CD14-positive monocyte (primary cell): Measurements from ENCODE around the gene THAP7. TPM values are rescaled to one million over a fixed set of nuclear protein-coding genes. Genes with fewer than 3 reads are reported as not detected.

Experiments
- DNase-seq, 3 donors: peaks; one replicate each; pipeline ENCODE4 v3.0.0-alpha.2; 2011 to 2022
- H2AFZ ChIP-seq: 2 replicates; pipeline ENCODE4 v1.6.0; 2012; ENCODE audit warnings: mild to moderate bottlenecking, low read depth, low read length, inconsistent platforms; ENCODE audit not compliant: insufficient read depth, poor library complexity, severe bottlenecking
- H3K27ac ChIP-seq, 2 donors: 1 replicate in 1 of 2; 2 replicates in 1 of 2; pipeline ENCODE4 v1.5.1; 2012 to 2013; ENCODE audit warnings: low read length in 2 of 2, control low read depth in 1 of 2, inconsistent platforms in 1 of 2, low read depth in 1 of 2, mild to moderate bottlenecking in 1 of 2
- H3K27me3 ChIP-seq, 2 donors: one replicate each; pipeline versions ENCODE4 v1.6.0 to v1.6.1; 2011 to 2013; ENCODE audit warnings: low read length in 2 of 2; ENCODE audit not compliant: control insufficient read depth in 2 of 2, insufficient read depth in 2 of 2
- H3K36me3 ChIP-seq, 2 donors: replicated peaks in 1 of 2; 1 replicate in 1 of 2; 2 replicates in 1 of 2; pipeline versions ENCODE4 v1.5.1 to v1.6.1; 2012 to 2013; ENCODE audit warnings: low read length in 2 of 2, control low read depth in 1 of 2, inconsistent platforms in 1 of 2, mild to moderate bottlenecking in 1 of 2; ENCODE audit not compliant: insufficient read depth in 2 of 2, control insufficient read depth in 1 of 2
- H3K4me1 ChIP-seq, 2 donors: 1 replicate in 1 of 2; 2 replicates in 1 of 2; pipeline versions ENCODE4 v1.5.1 to v1.6.1; 2012 to 2013; ENCODE audit warnings: low read length in 2 of 2, control low read depth in 1 of 2, inconsistent platforms in 1 of 2, mild to moderate bottlenecking in 1 of 2, moderate library complexity in 1 of 2; ENCODE audit not compliant: insufficient read depth in 2 of 2, control insufficient read depth in 1 of 2
- H3K4me2 ChIP-seq: replicated peaks from 2 replicates; pipeline ENCODE3; 2012; ENCODE audit warnings: low read length, moderate library complexity, mild to moderate bottlenecking; ENCODE audit not compliant: poor library complexity, severe bottlenecking; ENCODE audit errors: extremely low read depth
- H3K4me3 ChIP-seq, 3 experiments: fragments of 200-600 bp in 1 of 3; sonication (generic) in 1 of 3; replicated peaks in 1 of 3; 1 replicate in 2 of 3; 2 replicates in 1 of 3; pipeline ENCODE4 v1.5.1; 2011 to 2013; ENCODE audit warnings: low read length in 3 of 3, mild to moderate bottlenecking in 3 of 3, control low read depth in 2 of 3, low read depth in 2 of 3, inconsistent platforms in 1 of 3, moderate library complexity in 1 of 3
- H3K79me2 ChIP-seq: 2 replicates; pipeline ENCODE4 v1.6.0; 2012; ENCODE audit warnings: mild to moderate bottlenecking, control low read depth, inconsistent platforms, low read length, moderate library complexity; ENCODE audit not compliant: insufficient read depth
- H3K9ac ChIP-seq: 2 replicates; pipeline ENCODE4 v1.6.0; 2017; ENCODE audit warnings: low read length, mild to moderate bottlenecking; ENCODE audit not compliant: insufficient read depth, poor library complexity, severe bottlenecking
- H3K9me3 ChIP-seq, 2 donors: replicated peaks in 1 of 2; 1 replicate in 1 of 2; 2 replicates in 1 of 2; pipeline versions ENCODE4 v1.5.1 to v1.6.1; 2012 to 2013; ENCODE audit warnings: low read length in 2 of 2, control low read depth in 1 of 2; ENCODE audit not compliant: control insufficient read depth in 1 of 2, insufficient read depth in 1 of 2
- H4K20me1 ChIP-seq: 2 replicates; pipeline ENCODE4 v1.6.0; 2012; ENCODE audit warnings: mild to moderate bottlenecking, low read length, control low read depth, moderate library complexity; ENCODE audit not compliant: insufficient read depth
- H3K27ac Mint-ChIP-seq, 7 donors: one replicate each; pipeline ENCODE4 v1.8.0; 2020; ENCODE audit warnings: mild to moderate bottlenecking in 7 of 7, mixed read lengths in 7 of 7, moderate library complexity in 6 of 7, inconsistent platforms in 2 of 7
- H3K27me3 Mint-ChIP-seq, 3 donors: one replicate each; pipeline ENCODE4 v1.8.0; 2021 to 2022; ENCODE audit warnings: low read depth in 3 of 3, mild to moderate bottlenecking in 3 of 3, mixed read lengths in 3 of 3, moderate library complexity in 3 of 3, inconsistent platforms in 1 of 3
- H3K36me3 Mint-ChIP-seq, 2 donors: one replicate each; pipeline ENCODE4 v1.8.0; 2020; ENCODE audit warnings: mixed read lengths in 2 of 2, inconsistent platforms in 1 of 2, mild to moderate bottlenecking in 1 of 2
- H3K4me1 Mint-ChIP-seq: one replicate; pipeline ENCODE4 v1.8.0; 2020; ENCODE audit warnings: mild to moderate bottlenecking, mixed read lengths
- H3K4me3 Mint-ChIP-seq, 2 donors: one replicate each; pipeline ENCODE4 v1.8.0; 2020; ENCODE audit warnings: mild to moderate bottlenecking in 2 of 2, mixed read lengths in 2 of 2, moderate library complexity in 1 of 2
- H3K9me3 Mint-ChIP-seq, 7 donors: one replicate each; pipeline ENCODE4 v1.8.0; 2020 to 2022; ENCODE audit warnings: mixed read lengths in 7 of 7, mild to moderate bottlenecking in 6 of 7, moderate library complexity in 6 of 7, inconsistent platforms in 2 of 7
- WGBS: methylation state at CpG from one replicate; pipeline ENCODE4 v1.1.5; 2013; ENCODE audit warnings: missing lambda C conversion rate; ENCODE audit not compliant: insufficient coverage; 5-methylcytosine and 5-hydroxymethylcytosine counted together
- intact Hi-C, 2 donors: fragments of 100-400 bp; cut with micrococcal nuclease; formaldehyde crosslinking; loops; one replicate each; pipeline versions ENCODE4 v1.15.0 to v1.15.1; 2023
- polyA plus RNA-seq, 3 donors: library from polyadenylated mRNA; depleted of rRNA in 1 of 3; unstranded in 2 of 3; stranded (reverse) in 1 of 3; fragments of 300-500 nt in 2 of 3; fragments of >200 nt in 1 of 3; fragmentation: Illumina TruSeq in 2 of 3; gene quantifications; 1 replicate in 2 of 3; 2 replicates in 1 of 3; pipeline ENCODE4 v1.2.3, GENCODE V29; 2012 to 2021
- TF ChIP-seq, protein P1 (sequence below): fragments of 200-600 bp; IDR thresholded peaks from one replicate; pipeline ENCODE4 v1.8.0; 2022; ENCODE audit warnings: antibody characterized with exemption, mild to moderate bottlenecking

THAP7 gene
- polyA plus RNA-seq, 3 donors: 18.4 to 22.9 (median 19.8) TPM

DNA sequence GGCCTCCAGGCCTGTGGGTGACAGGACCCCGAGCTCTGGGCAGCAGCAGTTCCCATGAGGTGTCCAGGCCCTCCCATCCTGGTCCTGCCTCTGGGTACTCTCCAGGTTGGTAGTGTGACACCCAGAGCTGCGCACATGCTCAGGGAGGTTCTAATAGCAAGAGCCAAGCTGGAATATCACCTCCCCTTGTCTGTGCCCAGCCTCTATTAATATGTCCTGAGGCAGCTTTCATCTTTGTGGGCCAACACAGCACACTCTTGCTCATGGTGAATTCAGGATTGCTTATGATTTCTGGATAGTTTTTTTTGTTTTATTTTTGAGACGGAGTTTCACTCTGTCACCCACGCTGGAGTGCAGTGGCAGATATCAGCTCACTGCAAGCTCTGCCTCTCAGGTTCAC, 16.4 kb upstream of the THAP7 start:
- Histone ChIP-seq H3K4me2 (no peak overlapping the region), H3K9me3 (no peaks in the 10 kb centered on the region), H3K4me3 (no peak overlapping the region), H3K4me1 (peaks cover 15 to 19% of the 10 kb centered on the region in 2 donors), H2AFZ (no peak overlapping the region), H3K9ac (no peak overlapping the region), H3K36me3 (no peaks in the 10 kb centered on the region), H3K79me2 (no peaks in the 10 kb centered on the region), H3K27me3 (peaks cover 0 to 14% of the 10 kb centered on the region in 2 donors), H3K27ac (no peak overlapping the region), H4K20me1 (no peaks in the 10 kb centered on the region)
- Mint-ChIP-seq H3K27ac (no peak overlapping the region), H3K27me3 (peaks cover 13 to 42% (median 18%) of the 10 kb centered on the region in 3 donors), H3K4me3 (no peak overlapping the region), H3K9me3 (peaks cover 0 to 5% (median 0%) of the 10 kb centered on the region in 7 donors), H3K36me3 (no peaks in the 10 kb centered on the region), H3K4me1 (peaks cover 13% of the 10 kb centered on the region)
- DNase-seq: no peak
- intact Hi-C loops: loop anchor here in 1 of 2 donors (10.0 kb wide), 1 partner anchor 134 kb away; no protein-coding TSS in a partner anchor
- 100% methylated on average over 1 of the region's 4 CpGs for WGBS
- TF ChIP-seq, protein P1, sequence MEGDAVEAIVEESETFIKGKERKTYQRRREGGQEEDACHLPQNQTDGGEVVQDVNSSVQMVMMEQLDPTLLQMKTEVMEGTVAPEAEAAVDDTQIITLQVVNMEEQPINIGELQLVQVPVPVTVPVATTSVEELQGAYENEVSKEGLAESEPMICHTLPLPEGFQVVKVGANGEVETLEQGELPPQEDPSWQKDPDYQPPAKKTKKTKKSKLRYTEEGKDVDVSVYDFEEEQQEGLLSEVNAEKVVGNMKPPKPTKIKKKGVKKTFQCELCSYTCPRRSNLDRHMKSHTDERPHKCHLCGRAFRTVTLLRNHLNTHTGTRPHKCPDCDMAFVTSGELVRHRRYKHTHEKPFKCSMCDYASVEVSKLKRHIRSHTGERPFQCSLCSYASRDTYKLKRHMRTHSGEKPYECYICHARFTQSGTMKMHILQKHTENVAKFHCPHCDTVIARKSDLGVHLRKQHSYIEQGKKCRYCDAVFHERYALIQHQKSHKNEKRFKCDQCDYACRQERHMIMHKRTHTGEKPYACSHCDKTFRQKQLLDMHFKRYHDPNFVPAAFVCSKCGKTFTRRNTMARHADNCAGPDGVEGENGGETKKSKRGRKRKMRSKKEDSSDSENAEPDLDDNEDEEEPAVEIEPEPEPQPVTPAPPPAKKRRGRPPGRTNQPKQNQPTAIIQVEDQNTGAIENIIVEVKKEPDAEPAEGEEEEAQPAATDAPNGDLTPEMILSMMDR: no peak

DNA sequence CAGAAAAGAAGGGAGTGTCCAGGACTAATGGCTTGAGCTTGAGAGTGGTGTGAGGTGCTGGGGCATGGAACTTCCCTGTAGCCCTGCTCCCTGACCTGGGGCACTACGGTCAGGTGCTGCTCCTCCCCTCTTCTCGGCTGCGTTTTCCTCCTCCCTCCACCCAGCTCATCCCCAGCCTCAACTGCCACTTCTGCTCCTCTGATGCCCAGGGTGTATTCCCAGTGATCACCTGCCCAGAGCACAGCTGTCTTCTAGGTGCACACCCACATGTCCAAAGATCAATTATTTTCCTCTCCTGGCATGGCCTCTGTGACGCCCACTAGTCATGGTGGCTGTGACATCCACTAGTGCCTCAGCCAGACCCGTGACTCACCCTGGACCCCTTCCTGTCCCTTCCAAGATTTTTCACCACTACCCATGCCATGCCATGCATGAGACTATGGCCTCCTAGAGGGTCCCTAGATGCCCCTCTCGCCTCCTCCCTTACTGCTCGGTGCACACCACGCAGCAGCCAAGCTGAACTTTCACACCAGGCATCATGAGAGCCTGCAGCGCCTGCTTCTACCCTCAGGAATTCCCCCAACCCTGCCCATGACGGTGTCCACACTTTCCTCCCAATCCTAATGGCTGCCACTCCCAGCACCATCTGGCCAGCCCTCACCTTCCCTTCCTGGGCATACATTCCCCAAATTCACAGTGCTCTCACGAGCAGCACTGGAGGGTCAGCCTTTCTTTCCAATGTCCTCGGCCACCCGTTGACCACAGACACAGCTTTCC, 14.9 kb upstream of the THAP7 start:
- peak overlapping the region in 2 of 7 donors; percentile 15 to 32 for H3K27ac Mint-ChIP-seq
- H3K36me3 ChIP-seq: no peaks in the 10 kb centered on the region
- H3K4me1 ChIP-seq: peaks cover 15 to 19% of the 10 kb centered on the region in 2 donors
- TF ChIP-seq, protein P1: no peak
- H3K27me3 ChIP-seq: peaks cover 0 to 14% of the 10 kb centered on the region in 2 donors
- no peak overlapping the region for H3K9ac ChIP-seq
- H3K27ac ChIP-seq: no peak overlapping the region
- H3K4me1 Mint-ChIP-seq: peaks cover 13% of the 10 kb centered on the region
- no peak overlapping the region for H3K4me2 ChIP-seq
- intact Hi-C loops: loop anchor here in 1 of 2 donors (10.0 kb wide), 1 partner anchor 132 kb away; no protein-coding TSS in a partner anchor
- 87% methylated on average over 9 of the region's 13 CpGs for WGBS
- H3K36me3 Mint-ChIP-seq: no peaks in the 10 kb centered on the region
- no peak overlapping the region for H3K4me3 Mint-ChIP-seq
- H3K9me3 ChIP-seq: no peaks in the 10 kb centered on the region
- H3K4me3 ChIP-seq: no peak overlapping the region
- DNase-seq: no peak
- H3K79me2 ChIP-seq: no peaks in the 10 kb centered on the region
- H3K9me3 Mint-ChIP-seq: peaks cover 0 to 5% (median 0%) of the 10 kb centered on the region in 7 donors
- no peaks in the 10 kb centered on the region for H4K20me1 ChIP-seq
- peaks cover 9 to 45% (median 21%) of the 10 kb centered on the region in 3 donors for H3K27me3 Mint-ChIP-seq
- H2AFZ ChIP-seq: no peak overlapping the region
